TTC549 (cell line): ENCODE results near the gene C1QTNF1.
"Not testable (repeated sequence)": the region's sequence is repeated elsewhere in the genome, so short reads cannot be mapped to it uniquely, and the experiment has no call there.

Experiments
- FAIRE-seq: peaks from 2 replicates; lab custom pipeline; 2012; peaks lifted over from hg19 to GRCh38; lab: Jason Lieb, UNC

Gene C1QTNF1

DNA sequence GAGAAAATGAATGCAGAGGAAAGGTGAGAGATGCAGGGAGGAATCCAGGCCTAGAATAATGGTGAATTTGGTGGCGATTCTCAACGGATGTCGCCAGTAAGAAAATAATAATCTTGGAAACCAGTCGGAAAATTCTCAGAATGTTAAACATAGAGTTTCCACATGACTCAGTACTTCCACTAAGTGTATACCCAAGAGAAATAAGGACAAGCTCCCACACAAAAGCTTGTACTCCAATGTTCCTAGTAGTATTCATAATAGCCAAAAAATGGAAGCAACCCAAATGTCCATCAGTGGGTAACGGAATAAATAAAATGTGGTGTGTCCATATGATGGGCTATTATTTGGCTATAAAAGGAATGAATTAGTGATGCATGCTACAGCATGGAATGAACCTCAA, 31.2 kb downstream of the C1QTNF1 start:
- no peak for FAIRE-seq

DNA sequence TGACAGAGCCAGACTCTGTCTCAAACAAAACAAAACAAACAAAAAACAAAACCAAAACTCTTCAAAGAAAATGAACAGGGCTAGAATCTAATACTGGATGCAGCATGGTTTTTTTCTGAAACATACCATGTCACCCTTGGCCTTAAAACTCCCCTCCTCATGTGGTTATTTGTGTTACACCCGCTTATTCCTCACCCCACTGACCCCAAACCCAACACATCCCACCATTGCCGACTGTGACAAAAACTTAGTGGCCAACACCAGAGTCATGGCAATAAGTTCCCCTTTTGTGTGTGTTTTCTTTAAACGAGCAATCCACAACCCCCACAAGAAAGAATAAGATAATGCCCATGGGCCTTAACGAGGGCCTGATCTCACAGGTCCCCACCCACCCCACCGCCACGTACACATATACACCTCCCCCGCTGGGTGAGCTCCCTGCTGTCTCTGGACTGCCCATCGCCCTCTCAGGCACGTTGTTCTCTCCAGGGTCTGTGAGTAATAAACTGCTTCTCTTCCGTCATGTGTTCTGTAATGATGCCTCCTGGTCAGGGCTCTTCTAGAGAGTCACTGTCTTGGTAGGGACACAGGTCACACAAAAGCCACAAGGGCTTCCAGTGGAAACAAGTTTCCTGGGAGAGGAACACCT, 33.9 kb downstream of the C1QTNF1 start:
- FAIRE-seq: no peak

DNA sequence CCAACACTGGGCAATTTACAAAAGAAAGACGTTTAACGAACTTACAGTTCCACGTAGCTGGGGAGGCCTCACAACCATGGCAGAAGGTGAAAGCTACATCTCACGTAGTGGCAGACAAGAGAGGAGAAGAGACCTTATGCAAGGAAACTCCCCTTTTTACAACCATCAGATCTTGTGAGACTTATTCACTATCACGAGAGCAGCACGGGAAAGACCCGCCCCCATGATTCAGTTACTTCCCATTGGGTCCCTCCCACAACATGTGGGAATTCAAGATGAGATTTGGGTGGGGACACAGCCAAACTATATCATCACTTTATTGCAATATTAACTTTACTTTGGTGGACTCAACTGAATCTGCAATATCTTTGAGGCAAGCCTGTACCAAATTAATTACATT, 38.7 kb downstream of the C1QTNF1 start:
- no peak for FAIRE-seq

DNA sequence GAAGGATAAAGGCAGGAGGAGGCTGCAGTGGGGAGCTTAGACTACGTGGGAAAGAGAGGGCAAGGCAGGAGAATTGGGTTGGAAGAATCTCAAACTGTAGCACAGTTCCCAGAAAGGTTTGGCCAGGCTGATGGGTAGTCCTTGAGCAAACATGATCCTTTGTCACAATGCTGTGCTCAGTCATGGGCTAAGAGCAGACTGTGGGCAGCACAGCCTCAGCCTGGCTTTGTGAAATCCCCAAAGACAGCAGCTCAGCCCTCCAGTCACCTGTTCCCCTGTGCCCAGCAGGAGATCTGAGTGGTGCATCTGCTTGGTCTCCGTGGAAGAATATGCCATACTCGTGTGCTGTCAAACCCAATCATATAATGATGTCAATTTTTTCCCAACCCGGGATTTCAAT, 40.1 kb downstream of the C1QTNF1 start:
- no peak for FAIRE-seq

DNA sequence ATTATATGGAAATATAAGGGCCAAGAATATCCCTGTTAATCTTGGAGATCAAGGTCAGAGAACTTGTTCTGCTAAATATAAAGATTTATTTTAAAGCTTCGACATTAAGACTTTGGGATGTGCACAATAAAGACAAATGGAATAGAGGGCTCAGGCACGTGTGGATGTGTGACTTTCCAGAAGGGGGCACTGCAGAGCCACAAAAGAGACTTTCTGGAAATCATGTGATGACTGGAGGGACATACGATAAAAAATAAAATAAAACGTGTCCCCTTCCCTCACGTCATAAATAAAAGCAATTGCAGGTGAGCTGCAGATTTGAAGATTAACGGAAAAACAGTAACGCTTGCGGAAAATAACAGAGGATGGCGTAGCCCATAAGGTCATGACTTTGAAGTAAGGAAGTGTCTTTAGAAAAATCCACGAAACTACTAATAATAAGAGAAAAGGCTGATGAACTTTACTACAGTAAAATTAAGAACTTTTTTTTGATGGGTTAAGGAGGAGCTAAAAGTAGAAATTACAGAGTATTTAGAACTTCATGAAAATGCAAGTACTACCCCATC, 41.2 kb downstream of the C1QTNF1 start:
- no peak for FAIRE-seq

DNA sequence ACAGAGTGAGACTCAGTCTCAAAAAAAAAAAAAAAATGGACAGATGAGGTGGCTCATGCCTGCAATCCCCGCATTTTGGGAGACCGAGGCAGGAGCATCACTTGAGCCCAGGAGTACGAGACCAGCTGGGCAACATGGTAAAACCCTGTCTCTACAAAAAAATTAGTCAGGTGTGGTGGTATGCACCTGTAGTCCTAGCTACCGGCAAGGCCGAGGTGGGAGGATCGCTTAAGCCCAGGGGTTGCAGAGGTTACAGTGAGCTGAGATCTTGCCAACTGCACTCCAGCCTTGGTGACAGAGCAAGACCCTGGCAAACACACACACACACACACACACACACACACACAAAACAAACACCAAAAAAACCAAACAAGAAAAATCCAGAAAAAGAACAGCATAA, 43.0 kb downstream of the C1QTNF1 start:
- FAIRE-seq: no peak

DNA sequence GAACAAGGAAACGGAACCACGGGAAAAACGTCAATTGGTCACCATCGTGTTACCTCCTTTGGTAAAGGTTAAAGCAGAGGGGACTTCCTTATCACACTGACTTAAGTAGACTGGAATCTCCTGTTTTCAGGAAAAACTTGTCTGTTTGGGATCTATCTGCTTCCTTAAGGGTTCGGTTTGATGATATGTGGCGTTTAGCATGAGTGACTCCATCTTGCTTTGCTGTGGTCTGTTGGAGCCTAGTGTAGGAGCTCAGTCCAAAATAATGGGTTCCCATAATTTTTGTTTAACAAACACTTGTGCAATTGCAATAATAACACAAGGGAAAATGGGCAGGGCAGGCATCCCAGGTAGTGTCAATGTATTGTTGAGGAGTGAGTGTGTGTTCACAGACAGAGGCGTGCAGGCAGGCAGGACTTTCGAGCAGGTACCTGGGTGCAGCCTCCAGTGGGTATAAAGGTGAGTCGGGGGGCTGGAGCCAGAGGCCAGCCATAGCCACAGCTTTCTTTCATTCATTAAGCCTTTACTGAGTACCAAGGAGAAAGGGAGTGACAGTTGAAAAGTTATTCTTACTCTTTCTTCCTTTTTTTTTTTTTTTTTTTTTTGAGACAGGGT, 46.4 kb downstream of the C1QTNF1 start:
- no peak for FAIRE-seq

DNA sequence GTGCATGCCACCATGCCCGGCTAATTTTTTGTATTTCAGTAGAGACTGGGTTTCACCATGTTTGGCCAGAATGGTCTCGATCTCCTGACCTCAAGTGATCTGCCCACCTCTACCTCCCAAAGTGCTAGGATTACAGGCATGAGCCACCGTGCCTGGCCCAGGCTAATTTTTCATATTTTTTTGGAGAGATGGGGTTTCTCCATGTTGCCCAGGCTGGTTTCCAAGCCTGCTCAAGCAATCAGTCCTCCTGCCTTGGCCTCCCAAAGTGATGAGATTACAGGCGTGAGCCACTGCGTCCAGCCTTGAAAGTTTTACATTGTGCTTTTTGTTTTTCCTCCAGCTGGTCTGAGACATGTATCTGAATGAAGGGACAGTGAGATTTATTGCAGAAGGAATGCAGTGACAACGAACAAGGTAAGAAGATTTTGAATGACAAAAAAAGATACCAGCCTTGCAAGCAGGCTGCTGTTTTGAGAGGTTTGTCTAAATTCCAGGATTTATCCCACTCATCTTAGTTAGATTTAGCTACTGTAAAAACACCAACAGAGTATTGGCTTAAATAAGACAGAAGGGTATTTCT, 47.3 kb downstream of the C1QTNF1 start:
- no peak for FAIRE-seq

DNA sequence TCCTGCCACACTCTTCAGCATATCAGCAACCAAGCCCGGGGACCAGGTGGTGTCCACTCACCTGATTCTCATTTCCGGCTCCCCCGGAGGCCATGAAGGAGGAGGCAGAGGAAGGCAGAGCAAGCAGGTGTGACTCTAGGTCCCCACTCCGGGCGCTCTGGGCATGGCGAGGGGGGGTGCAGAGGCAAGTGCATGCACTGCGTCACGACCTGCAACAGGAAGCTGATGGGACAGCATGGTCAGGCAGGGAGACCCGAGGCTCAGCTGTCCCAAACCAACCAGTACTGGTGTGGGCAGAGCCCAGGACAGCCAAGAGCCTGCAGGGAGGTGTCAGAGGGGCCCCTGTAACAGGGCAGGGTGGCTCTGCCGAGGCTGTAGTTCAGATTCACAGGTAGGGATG, 48.6 kb downstream of the C1QTNF1 start:
- FAIRE-seq: no peak

DNA sequence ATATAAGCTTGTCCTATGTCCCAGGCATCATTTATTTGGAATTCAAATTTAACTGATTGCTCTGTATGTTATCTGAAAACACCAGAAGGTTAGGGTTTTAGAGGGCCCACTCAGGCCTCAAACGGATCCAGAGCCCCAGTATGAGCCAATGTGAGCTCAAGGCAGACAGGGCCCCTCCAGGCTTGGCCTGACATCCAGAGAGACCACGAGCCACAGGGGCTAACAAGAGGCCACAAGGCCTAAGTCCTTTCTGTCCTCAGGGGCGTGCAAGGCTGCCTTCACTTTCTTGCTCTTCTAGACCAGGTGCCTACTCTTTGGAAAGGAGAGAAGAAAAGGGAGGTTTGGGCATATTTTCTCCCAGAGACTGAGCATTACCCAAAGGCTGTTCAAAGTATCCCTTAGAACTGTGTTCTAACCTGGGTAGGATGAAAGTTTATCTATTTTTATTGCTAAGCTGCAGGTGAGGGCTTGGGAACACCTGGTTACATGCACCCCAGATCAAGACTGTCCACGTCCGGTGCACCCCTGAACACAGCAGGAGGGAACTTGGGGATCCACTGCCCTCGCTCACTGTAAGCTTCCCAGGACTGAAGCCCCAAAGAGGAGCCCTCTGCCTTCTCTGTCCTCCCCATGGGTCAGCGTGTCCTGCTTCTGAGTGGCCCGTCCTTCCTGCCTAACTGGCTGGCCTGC, 49.2 kb downstream of the C1QTNF1 start:
- no peak for FAIRE-seq

DNA sequence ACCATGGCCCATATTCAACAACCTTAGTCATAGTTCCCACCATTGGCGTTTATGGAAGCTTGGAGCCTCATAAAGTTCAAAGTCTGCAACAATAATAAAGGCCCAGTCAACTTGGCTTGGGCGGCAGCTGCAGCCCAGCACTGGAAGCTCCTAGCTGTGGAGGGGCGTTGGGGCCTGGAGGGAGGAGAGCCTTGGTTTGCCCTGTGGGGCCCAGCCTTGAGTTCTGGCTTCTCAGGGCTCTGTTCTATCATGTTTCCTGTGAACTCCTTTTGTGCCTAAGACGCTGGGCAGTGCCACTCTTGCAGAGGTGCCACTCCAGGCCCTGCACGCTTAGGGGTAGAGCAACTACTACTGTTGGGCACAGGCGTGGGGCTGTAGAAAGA, 49.7 kb downstream of the C1QTNF1 start:
- no peak for FAIRE-seq

DNA sequence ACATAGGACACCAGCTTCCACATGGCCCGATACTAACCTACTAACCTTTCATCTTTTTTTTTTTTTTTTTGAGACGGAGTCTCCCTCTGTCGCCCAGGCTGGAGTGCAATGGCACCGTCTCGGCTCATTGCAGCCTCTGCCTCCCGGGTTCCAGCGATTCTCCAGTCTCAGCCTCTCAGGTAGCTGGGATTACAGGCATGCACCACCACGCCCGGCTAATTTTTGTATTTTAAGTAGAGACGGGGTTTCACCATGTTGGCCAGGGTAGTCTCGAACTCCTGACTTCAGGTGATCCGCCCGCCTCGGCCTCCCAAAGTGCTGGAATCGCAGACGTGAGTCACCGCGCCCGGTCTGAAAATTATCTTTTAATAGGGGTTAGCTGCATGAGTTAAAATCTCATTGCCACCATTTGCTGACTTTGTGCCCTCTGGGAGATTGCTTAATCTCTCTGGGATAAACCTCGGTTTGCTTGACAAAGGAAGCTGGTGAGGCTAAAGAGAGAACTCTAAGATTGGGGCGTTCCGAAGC, 50.2 kb downstream of the C1QTNF1 start:
- FAIRE-seq: not testable (repeated sequence)

DNA sequence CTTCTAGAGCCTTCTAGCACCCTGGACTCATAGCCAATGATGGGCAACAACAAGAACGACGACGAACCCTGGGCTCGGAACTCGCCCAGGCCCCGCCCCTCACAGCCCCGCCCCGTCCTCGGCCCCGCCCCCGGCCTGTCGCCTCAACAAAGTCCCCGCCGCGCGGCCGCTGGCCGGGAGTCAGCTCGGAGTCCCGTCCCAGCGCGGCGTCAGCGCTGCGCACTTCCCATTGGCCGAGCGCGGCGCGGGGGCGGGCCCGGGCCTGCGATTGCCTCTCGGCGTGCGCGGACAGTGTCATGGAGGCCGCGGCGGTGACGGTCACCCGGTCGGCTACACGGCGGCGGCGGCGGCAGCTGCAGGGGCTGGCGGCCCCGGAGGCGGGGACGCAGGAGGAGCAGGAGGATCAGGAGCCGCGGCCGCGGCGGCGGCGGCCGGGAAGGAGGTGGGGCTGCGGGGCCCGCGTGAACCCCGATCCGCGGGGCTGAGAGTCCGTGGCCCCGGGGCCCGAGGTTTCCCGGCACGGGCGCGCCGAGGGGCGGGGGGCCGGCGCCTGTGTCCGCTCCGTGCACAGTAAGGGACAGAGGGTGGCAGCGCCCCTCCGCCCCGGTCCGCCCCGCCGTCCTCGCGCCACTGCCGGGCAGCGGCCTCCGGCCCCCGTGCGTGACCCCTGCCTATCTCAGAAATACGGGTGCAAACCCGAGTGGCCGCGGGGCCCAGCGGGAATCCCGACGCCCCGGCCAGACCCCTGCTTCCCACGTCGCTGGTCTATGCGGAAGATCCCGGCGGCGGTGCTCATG, 50.9 kb downstream of the C1QTNF1 start, which contains the start of gene ENGASE:
Gene ENGASE (plus strand): TSS at position 176 of the 797 bp plus-strand sequence. CDS start 121 bp downstream, at position 297.
- FAIRE-seq: no peak

DNA sequence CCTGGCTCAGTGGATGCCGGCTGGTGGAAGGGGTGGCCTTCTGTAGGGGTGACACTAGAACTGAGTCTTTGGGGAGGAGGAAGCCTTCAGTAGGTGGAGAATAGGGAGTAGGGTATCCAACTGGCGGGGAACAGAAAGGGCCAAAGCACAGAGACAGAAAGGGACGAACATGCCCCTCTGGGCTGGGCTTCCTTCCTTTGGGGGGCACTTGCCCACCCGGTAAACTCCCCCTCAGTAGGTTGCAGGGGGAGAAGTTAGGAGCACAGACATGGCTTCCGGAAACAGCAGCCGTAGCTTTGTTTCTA, 51.4 kb downstream of the C1QTNF1 start:
- FAIRE-seq: no peak

DNA sequence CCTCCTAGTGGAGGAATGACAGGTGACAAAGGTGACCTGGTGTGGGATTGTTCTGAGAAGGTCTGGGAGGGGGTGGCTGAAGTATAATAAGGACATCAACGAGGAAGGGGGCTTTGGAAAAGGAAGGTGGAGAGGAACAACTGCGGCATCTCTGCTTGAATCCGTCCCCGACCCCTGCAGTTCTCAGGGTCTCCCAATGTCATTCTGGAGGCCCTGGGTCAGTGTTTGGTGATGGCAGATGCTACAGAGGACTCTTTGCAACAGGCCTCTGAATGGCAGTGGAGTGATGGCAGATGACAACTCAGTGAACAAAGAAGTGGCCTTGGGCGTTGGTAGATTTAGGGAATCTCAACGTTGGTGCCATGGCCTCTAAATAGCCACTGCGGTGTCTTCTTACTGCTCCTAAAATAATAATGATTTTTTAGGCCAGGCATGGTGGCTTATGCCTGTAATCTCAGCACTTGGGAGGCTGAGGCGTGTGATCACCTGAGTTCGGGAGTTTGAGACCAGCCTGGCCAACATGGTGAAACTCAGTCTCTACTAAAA, 52.0 kb downstream of the C1QTNF1 start:
- FAIRE-seq: no peak

DNA sequence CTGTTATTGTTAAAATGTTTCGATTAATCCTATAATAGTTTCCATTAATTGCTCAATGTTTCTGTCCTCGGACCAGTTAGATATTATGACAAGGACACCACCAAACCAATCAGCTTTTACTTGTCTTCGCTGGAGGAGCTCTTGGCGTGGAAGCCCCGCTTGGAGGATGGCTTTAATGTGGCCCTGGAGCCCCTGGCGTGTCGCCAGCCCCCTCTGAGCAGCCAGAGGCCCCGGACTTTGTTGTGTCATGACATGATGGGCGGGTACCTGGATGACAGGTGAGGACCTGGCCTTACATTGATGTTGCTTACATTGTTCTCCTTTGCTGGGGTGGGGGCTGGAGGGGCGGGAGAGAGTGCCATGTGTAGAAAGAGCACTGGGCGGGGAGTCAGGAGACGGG, 53.6 kb downstream of the C1QTNF1 start:
- no peak for FAIRE-seq

DNA sequence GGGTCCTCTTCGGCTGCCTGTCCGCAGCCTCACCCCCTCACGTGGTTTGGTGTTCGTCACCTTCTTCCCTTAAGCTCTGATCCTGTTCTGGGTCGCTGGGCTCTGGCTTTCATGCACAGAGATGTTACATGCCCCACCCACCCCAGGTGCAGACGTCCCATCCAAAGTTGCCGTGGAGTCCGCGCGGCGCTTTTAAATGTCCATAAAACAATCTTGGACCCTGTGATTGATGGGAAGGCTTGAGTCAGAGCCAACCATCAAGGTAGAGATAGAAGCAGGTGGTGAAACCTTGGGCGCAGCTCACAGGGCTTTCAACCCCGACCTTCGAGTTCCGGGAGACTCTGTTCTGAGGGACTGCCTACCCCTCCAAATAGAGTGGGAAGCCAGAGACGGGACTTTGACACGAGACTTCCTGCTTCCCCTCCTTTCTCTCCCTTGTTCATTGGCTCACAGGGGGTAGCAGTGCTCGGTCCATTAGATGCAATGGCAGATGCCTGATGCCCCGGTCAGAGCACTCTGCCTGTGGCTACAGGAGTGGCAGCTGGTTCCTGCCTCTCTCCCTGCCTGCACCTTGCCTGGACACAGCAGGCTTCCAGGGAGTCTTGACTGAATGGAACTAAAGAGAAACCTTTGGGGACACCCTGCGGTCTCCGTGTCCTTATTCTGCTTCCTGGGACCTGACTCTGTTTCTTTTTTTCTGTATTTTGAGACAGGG, 54.7 kb downstream of the C1QTNF1 start:
- FAIRE-seq: no peak

DNA sequence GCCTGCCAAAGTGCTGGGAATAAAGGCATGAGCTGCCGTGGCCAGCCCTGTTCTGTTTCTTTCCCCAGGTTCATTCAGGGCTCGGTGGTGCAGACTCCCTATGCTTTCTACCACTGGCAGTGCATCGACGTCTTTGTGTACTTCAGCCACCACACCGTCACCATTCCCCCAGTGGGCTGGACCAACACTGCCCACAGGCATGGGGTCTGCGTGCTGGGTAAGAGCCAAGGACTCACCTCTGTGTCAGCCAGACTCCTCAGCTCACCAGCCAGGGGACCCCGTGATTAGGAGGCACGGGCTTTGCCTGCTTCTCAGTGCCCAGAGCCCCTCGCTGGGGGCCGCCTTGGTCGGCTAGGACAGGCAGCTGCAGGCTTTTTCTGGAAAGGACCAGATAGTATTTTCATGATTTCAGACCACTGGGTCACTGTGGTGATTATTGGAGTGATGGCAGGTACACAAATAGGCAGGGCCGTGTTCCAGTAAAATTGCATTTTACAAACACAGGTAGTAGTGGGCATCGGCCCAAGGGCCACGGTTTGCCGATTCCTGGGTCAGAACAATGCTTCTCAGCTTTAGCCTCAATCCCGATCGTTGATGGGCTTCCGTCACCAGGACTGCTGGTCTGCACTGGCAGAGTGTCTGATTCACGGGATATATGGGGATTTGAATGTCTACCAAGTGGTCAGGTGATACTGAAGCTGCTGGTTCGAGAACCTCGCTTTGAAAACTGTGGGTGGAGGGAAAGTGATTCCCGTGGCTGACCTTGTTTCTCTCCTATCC, 55.6 kb downstream of the C1QTNF1 start:
- no peak for FAIRE-seq

DNA sequence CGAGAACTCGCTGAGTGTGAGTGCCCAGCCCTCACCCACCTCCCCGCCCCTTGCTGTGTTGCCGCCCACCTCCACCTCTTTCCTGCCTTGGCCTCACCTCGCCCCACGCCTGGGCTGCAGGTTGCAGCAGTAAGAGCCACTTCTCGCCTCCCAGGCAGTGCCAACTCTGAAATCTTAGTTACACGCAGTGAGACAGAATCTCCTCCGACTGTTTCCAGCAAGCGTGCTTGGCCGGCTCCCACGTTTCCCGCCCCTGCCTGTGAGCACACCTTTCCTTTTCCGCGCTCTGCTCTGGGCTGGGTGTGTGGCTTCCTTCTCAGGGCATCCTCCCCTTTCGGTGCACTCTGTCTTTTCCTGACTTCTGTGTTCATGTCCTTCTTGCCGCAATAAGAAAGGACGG, 56.4 kb downstream of the C1QTNF1 start:
- no peak for FAIRE-seq

DNA sequence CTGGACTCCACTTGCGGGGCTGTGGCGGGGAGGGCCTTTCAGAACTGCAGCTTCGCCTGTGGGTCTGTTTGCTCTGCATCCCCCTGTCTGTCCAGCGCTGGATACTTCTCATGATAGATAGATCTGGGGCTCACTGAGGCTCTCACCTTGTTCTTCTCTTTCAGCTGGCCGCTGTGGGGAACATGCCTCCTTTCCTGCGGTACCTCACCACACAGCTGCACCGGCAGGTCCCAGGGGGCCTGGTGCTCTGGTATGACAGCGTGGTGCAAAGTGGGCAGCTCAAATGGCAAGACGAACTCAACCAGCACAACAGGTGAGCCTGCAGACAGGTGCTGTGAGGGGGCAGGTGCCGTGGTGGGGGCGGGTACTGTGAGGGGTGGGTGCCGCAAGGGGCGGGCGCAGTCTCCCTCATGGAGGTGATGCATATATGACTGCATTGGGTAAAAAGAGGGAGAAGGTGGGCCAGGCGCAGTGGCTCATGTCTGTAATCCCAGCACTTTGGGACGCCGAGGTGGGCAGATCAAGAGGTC, 56.9 kb downstream of the C1QTNF1 start:
- FAIRE-seq: no peak
